ENCODE data around the gene EXOC4. TPM values are rescaled to one million over a fixed set of nuclear protein-coding genes. Genes with fewer than 3 reads are reported as not detected.

EXOC4 gene
- total RNA-seq, 2 donors from 2014 or later: 106 to 115 TPM

DNA sequence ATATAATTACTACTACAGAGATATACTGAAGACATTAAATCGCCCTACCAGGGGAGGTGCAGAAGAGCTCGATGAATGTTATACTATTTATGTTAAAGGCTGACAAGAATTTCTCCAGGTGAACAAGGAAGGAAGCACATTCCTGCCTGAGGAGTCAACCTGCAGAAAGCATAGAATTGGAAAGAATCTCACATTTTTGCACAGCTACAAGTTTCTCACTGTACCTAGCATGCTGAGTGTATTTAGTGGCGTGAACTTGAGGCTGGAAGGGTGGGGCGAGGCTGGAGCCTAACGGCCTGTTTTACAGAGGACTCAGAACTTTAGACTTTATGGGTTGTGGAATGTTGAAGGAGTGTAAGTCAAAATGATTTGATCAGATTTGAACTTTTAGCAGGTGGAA lies 500.6 kb downstream of the EXOC4 start:
- Mint-ChIP-seq H3K9me3 (no peaks in the 10 kb centered on the region), H3K4me3 (no peak overlapping the region), H3K36me3 (ENCODE audit: low read depth) (no peaks in the 10 kb centered on the region), H3K27ac (no peak overlapping the region), H3K27me3 (ENCODE audit: insufficient read depth) (no peaks in the 10 kb centered on the region), H3K4me1 (peaks cover 30% of the 10 kb centered on the region)
- WGBS, 2 experiments (ENCODE audit: insufficient coverage in 1 of 2, insufficient read length in 1 of 2): 89 to 92% methylated on average over 3 to 5 of the region's 5 CpGs
- Histone ChIP-seq H3K36me3 (ENCODE audit: control insufficient read depth, insufficient read depth, low read length) (no peaks in the 10 kb centered on the region), H3K9ac (ENCODE audit: extremely low read depth, low read length, poor library complexity, severe bottlenecking) (no peak overlapping the region), H3K4me3 (ENCODE audit: low read length) (no peak overlapping the region), H3K9me3 (ENCODE audit: control insufficient read depth, low read length) (no peaks in the 10 kb centered on the region), H3K4me1 (ENCODE audit: control insufficient read depth, insufficient read depth, low read length) (peaks cover 5% of the 10 kb centered on the region), H3K27ac (ENCODE audit: low read depth, low read length) (no peak overlapping the region), H3K27me3 (ENCODE audit: control insufficient read depth, insufficient read depth, low read length, poor library complexity, severe bottlenecking) (no peaks in the 10 kb centered on the region)
- TF ChIP-seq, protein P1, sequence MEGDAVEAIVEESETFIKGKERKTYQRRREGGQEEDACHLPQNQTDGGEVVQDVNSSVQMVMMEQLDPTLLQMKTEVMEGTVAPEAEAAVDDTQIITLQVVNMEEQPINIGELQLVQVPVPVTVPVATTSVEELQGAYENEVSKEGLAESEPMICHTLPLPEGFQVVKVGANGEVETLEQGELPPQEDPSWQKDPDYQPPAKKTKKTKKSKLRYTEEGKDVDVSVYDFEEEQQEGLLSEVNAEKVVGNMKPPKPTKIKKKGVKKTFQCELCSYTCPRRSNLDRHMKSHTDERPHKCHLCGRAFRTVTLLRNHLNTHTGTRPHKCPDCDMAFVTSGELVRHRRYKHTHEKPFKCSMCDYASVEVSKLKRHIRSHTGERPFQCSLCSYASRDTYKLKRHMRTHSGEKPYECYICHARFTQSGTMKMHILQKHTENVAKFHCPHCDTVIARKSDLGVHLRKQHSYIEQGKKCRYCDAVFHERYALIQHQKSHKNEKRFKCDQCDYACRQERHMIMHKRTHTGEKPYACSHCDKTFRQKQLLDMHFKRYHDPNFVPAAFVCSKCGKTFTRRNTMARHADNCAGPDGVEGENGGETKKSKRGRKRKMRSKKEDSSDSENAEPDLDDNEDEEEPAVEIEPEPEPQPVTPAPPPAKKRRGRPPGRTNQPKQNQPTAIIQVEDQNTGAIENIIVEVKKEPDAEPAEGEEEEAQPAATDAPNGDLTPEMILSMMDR (conservative IDR thresholded peaks at IDR 0.05): no peak
- no peak for DNase-seq

DNA sequence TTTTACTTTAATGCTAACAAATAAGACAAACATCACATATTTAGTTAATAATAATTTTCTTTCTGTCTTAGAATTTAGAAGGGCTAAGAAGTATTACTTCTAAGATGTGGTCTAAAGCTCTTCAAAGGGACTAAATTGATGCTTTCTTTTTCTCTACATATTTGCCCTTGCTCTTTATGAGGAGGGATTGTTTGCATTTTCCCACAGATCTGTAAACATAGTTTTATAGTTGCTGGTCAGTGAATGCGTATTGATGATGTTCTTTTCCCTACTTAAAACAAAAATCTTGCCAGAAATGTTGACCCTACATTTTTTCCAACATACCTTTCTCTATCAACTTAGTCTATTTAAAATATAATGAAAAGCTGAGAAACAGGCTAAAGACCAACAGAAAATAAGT lies 501.8 kb downstream of the EXOC4 start:
- Mint-ChIP-seq H3K36me3 (ENCODE audit: low read depth) (no peaks in the 10 kb centered on the region), H3K4me3 (no peak overlapping the region), H3K9me3 (no peaks in the 10 kb centered on the region), H3K27me3 (ENCODE audit: insufficient read depth) (no peaks in the 10 kb centered on the region), H3K4me1 (peaks cover 26% of the 10 kb centered on the region), H3K27ac (no peak overlapping the region)
- no peak for DNase-seq
- Histone ChIP-seq H3K9me3 (ENCODE audit: control insufficient read depth, low read length) (no peaks in the 10 kb centered on the region), H3K9ac (ENCODE audit: extremely low read depth, low read length, poor library complexity, severe bottlenecking) (no peak overlapping the region), H3K4me1 (ENCODE audit: control insufficient read depth, insufficient read depth, low read length) (peaks cover 3% of the 10 kb centered on the region), H3K27me3 (ENCODE audit: control insufficient read depth, insufficient read depth, low read length, poor library complexity, severe bottlenecking) (no peaks in the 10 kb centered on the region), H3K36me3 (ENCODE audit: control insufficient read depth, insufficient read depth, low read length) (no peaks in the 10 kb centered on the region), H3K27ac (ENCODE audit: low read depth, low read length) (no peak overlapping the region), H3K4me3 (ENCODE audit: low read length) (no peak overlapping the region)
- TF ChIP-seq, protein P1 (conservative IDR thresholded peaks at IDR 0.05): no peak
- WGBS, 2 experiments (ENCODE audit: insufficient coverage in 1 of 2, insufficient read length in 1 of 2): 100% methylated on average over 1 of the region's 1 CpG; no CpG with 5 or more reads in 1 of the 2 experiments

DNA sequence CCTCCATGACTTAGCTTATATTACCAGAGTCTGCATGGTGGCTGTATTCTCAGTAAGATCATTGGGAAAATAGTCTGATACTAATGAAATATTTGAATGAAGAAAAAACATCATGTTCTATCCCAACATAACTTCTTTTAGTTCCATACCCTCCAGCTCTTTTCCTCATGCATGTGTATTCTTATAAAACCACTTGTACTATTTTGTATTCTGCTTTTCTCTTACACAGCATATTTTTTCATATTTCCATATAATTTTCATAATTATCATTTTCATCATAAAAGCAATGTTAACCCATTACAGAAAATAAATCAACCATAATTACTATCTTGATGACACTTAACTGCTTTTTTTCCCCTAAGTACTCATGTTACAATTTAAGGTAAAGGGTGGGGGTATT lies 503.0 kb downstream of the EXOC4 start:
- Histone ChIP-seq H3K4me1 (ENCODE audit: control insufficient read depth, insufficient read depth, low read length) (peaks cover 4% of the 10 kb centered on the region), H3K27me3 (ENCODE audit: control insufficient read depth, insufficient read depth, low read length, poor library complexity, severe bottlenecking) (no peaks in the 10 kb centered on the region), H3K27ac (ENCODE audit: low read depth, low read length) (no peak overlapping the region), H3K9me3 (ENCODE audit: control insufficient read depth, low read length) (no peaks in the 10 kb centered on the region), H3K4me3 (ENCODE audit: low read length) (no peak overlapping the region), H3K9ac (ENCODE audit: extremely low read depth, low read length, poor library complexity, severe bottlenecking) (no peak overlapping the region), H3K36me3 (ENCODE audit: control insufficient read depth, insufficient read depth, low read length) (no peaks in the 10 kb centered on the region)
- Mint-ChIP-seq H3K4me1 (peaks cover 19% of the 10 kb centered on the region), H3K4me3 (no peak overlapping the region), H3K27ac (no peak overlapping the region), H3K27me3 (ENCODE audit: insufficient read depth) (no peaks in the 10 kb centered on the region), H3K36me3 (ENCODE audit: low read depth) (no peaks in the 10 kb centered on the region), H3K9me3 (no peaks in the 10 kb centered on the region)
- no peak for DNase-seq
- TF ChIP-seq, protein P1 (conservative IDR thresholded peaks at IDR 0.05): no peak
